HL-60 (cell line): ENCODE results near the gene ESR2.
"Not testable (repeated sequence)": the region's sequence is repeated elsewhere in the genome, so short reads cannot be mapped to it uniquely, and the experiment has no call there.

ENCODE experiments used
- DNase-seq, 2 experiments: peaks; one replicate each; pipeline ENCODE4 v3.0.0-alpha.2; 2010 to 2020; ENCODE audit warnings: low read depth in 1 of 2, low spot score in 1 of 2
- H3K27ac ChIP-seq: fragments of 250-450 bp; sonication (Bioruptor Pico); replicated peaks from 2 replicates; pipeline ENCODE4 v1.5.1; 2020; ENCODE audit warnings: mild to moderate bottlenecking, moderate library complexity
- H3K27me3 ChIP-seq: fragments of 250-450 bp; sonication (Bioruptor Pico); 2 replicates; pipeline ENCODE4 v1.5.1; 2021; ENCODE audit warnings: mild to moderate bottlenecking, moderate library complexity; ENCODE audit not compliant: insufficient read depth, poor library complexity, severe bottlenecking
- H3K4me3 ChIP-seq: replicated peaks from 2 replicates; pipeline ENCODE4 v1.5.1; 2011; ENCODE audit warnings: mild to moderate bottlenecking, control low read depth, low read length; ENCODE audit not compliant: insufficient read depth
- CTCF ChIP-seq: IDR thresholded peaks from one replicate; pipeline ENCODE4 v1.5.1; 2011; ENCODE audit warnings: low read length, control low read depth, inconsistent platforms; ENCODE audit not compliant: insufficient read depth
- GABPA ChIP-seq: IDR thresholded peaks from 2 replicates; pipeline ENCODE4 v1.6.1; 2012; ENCODE audit warnings: low read depth
- POLR2AphosphoS5 ChIP-seq: IDR thresholded peaks from 2 replicates; pipeline ENCODE4 v1.6.1; 2012; ENCODE audit warnings: low read depth
- REST ChIP-seq: IDR thresholded peaks from 2 replicates; pipeline ENCODE4 v1.6.1; 2012; ENCODE audit warnings: low read depth; ENCODE audit not compliant: insufficient replicate concordance
- SPI1 ChIP-seq: IDR thresholded peaks from 2 replicates; pipeline ENCODE4 v1.6.1; 2012; ENCODE audit warnings: low read depth, mild to moderate bottlenecking, borderline replicate concordance

Gene ESR2

GRCh38 chr14:64213086-64213485 lies 81.1 kb downstream of the ESR2 start:
- TF ChIP-seq SPI1, result no peak
- TF ChIP-seq POLR2AphosphoS5, result no peak
- no peak for TF ChIP-seq REST
- TF ChIP-seq CTCF, result no peak
- no peak for TF ChIP-seq GABPA
- no peak for DNase-seq
- H3K27me3 ChIP-seq, result peaks cover 2% of the 10 kb centered on the region
- no peak overlapping the region for H3K27ac ChIP-seq
- no peak overlapping the region for H3K4me3 ChIP-seq

GRCh38 chr14:64212666-64213065 lies 81.5 kb downstream of the ESR2 start:
- H3K27ac ChIP-seq, result no peak overlapping the region

GRCh38 chr14:64210912-64211311 lies 83.3 kb downstream of the ESR2 start:
- not testable (repeated sequence) for H3K27ac ChIP-seq, H3K27me3 ChIP-seq, H3K4me3 ChIP-seq, DNase-seq

More at GRCh38 chr14:64212666-64213065, 81.5 kb downstream of the ESR2 start:
- DNase-seq, result no peak
- TF ChIP-seq SPI1, result no peak
- Histone ChIP-seq H3K27me3 (peaks cover 2% of the 10 kb centered on the region), H3K4me3 (no peak overlapping the region)

GRCh38 chr14:64210216-64210615 lies 84.0 kb downstream of the ESR2 start:
- Histone ChIP-seq H3K27ac (no peak overlapping the region), H3K4me3 (no peak overlapping the region), H3K27me3 (peaks cover 2% of the 10 kb centered on the region)
- no peak for DNase-seq
- TF ChIP-seq POLR2AphosphoS5 (no peak), GABPA (no peak), CTCF (no peak), REST (no peak), SPI1 (no peak)

- DNase-seq, result peak in 1 of 2 experiments; percentile 39
- Histone ChIP-seq H3K27ac (no peak overlapping the region), H3K27me3 (peaks cover 2% of the 10 kb centered on the region), H3K4me3 (no peak overlapping the region)
- TF ChIP-seq SPI1 (peak; percentile 51; the same call in 1 of the 2 replicates), POLR2AphosphoS5 (no peak)
These were observed 84.6 kb downstream of the ESR2 start for GRCh38 chr14:64209444-64210131.
